Stimulated activated CD8-positive, alpha-beta memory T cell treated with anti-CD3 and anti-CD28 coated beads, Interleukin-12 subunit alpha, Interleukin-12 subunit beta, amount 100 ng/mL, for 1 hour (primary cell): Measurements from ENCODE around the gene CAPZB.
"Not testable (repeated sequence)": the region's sequence is repeated elsewhere in the genome, so short reads cannot be mapped to it uniquely, and the experiment has no call there.

Experiments
- DNase-seq: peaks from one replicate; pipeline ENCODE4 v3.0.0-alpha.2; 2020; ENCODE audit warnings: low read depth

Gene CAPZB

GRCh38 chr1:19497443-19497842, 12.1 kb upstream of the CAPZB start:
- not testable (repeated sequence) for DNase-seq

GRCh38 chr1:19496527-19496874, 11.2 kb upstream of the CAPZB start:
- DNase-seq = no peak

- no peak for DNase-seq
Observed at GRCh38 chr1:19495799-19496526, 10.6 kb upstream of the CAPZB start.

GRCh38 chr1:19495000-19495656, 9.8 kb upstream of the CAPZB start:
- DNase-seq = no peak

GRCh38 chr1:19493547-19493946, 8.2 kb upstream of the CAPZB start:
- DNase-seq = no peak

- DNase-seq = no peak
Observed at GRCh38 chr1:19489996-19490395, 4.7 kb upstream of the CAPZB start.

- DNase-seq = no peak
Observed at GRCh38 chr1:19488136-19488535, 2.8 kb upstream of the CAPZB start.

GRCh38 chr1:19484798-19485361, 459 bp downstream of the CAPZB start:
- DNase-seq = no peak

GRCh38 chr1:19484338-19484797, 971 bp downstream of the CAPZB start:
- no peak for DNase-seq

GRCh38 chr1:19483691-19484090, 1.6 kb downstream of the CAPZB start:
- DNase-seq = no peak

GRCh38 chr1:19483261-19483660, 2.1 kb downstream of the CAPZB start:
- no peak for DNase-seq

- DNase-seq = no peak
Observed at GRCh38 chr1:19481826-19482398, 3.4 kb downstream of the CAPZB start.

- no peak for DNase-seq
Observed at GRCh38 chr1:19480282-19480681, 5.1 kb downstream of the CAPZB start.

- DNase-seq = no peak
Observed at GRCh38 chr1:19479351-19480120, 5.8 kb downstream of the CAPZB start.

- no peak for DNase-seq
Observed at GRCh38 chr1:19478322-19478721, 7.0 kb downstream of the CAPZB start.

- no peak for DNase-seq
Observed at GRCh38 chr1:19477284-19478249, 7.8 kb downstream of the CAPZB start.

- no peak for DNase-seq
Observed at GRCh38 chr1:19476450-19477190, 8.7 kb downstream of the CAPZB start.

- no peak for DNase-seq
Observed at GRCh38 chr1:19475296-19475695, 10.0 kb downstream of the CAPZB start.

GRCh38 chr1:19472174-19472573, 13.2 kb downstream of the CAPZB start:
- no peak for DNase-seq

GRCh38 chr1:19469004-19469403, 16.3 kb downstream of the CAPZB start:
- no peak for DNase-seq
